ENCODE measurements around the gene ARHGAP19. TPM values are rescaled to one million over a fixed set of nuclear protein-coding genes. Genes with fewer than 3 reads are reported as not detected.

ARHGAP19 gene
- total and polyA plus RNA-seq, 2 donors from 2014 or later, result 5.3 to 10.6 TPM

- Histone ChIP-seq H3K4me1 (ENCODE audit: control insufficient read depth in 2 of 3, insufficient read depth in 2 of 3, low read depth in 1 of 3, low read length in 3 of 3) (no peaks in the 10 kb centered on the region), H3K27me3 (ENCODE audit: control insufficient read depth, insufficient read depth, low read length) (no peaks in the 10 kb centered on the region), H3K36me3 (ENCODE audit: control insufficient read depth in 2 of 3, insufficient read depth in 3 of 3, low read length in 3 of 3) (no peaks in the 10 kb centered on the region), H3K9ac (ENCODE audit: low read length in 3 of 3) (no peak overlapping the region), H3K4me3 (ENCODE audit: low read length in 3 of 3) (no peak overlapping the region), H3K27ac (ENCODE audit: low read depth in 2 of 2, low read length in 2 of 2) (no peak overlapping the region), H3K9me3 (ENCODE audit: control insufficient read depth in 2 of 3, insufficient read depth in 1 of 3, low read length in 3 of 3) (no peaks in the 10 kb centered on the region)
- FAIRE-seq, result no peak
- TF ChIP-seq CTCF (IDR thresholded peaks at IDR 0.05; ENCODE audit: borderline replicate concordance, extremely low read depth, insufficient read depth), result no peak
- DNase-seq, result peak in 1 of 5 donors; percentile 12
- intact Hi-C loops (cut with DNase I), result no loop called here
Observed at GRCh38 chr10:97312897-97313296, 20.5 kb upstream of the ARHGAP19 start.

GRCh38 chr10:97311111-97311626, 18.7 kb upstream of the ARHGAP19 start:
- Histone ChIP-seq H3K9ac (ENCODE audit: low read length in 3 of 3) (no peak overlapping the region), H3K36me3 (ENCODE audit: control insufficient read depth in 2 of 3, insufficient read depth in 3 of 3, low read length in 3 of 3) (no peaks in the 10 kb centered on the region), H3K27ac (ENCODE audit: low read depth in 2 of 2, low read length in 2 of 2) (no peak overlapping the region), H3K27me3 (ENCODE audit: control insufficient read depth, insufficient read depth, low read length) (no peaks in the 10 kb centered on the region), H3K4me1 (ENCODE audit: control insufficient read depth in 2 of 3, insufficient read depth in 2 of 3, low read depth in 1 of 3, low read length in 3 of 3) (no peaks in the 10 kb centered on the region), H3K9me3 (ENCODE audit: control insufficient read depth in 2 of 3, insufficient read depth in 1 of 3, low read length in 3 of 3) (no peaks in the 10 kb centered on the region), H3K4me3 (ENCODE audit: low read length in 3 of 3) (no peak overlapping the region)
- intact Hi-C loops (cut with DNase I), result no loop called here
- no peak for TF ChIP-seq CTCF (IDR thresholded peaks at IDR 0.05; ENCODE audit: borderline replicate concordance, extremely low read depth, insufficient read depth)
- peak in 1 of 5 donors; percentile 50 for DNase-seq
- no peak for FAIRE-seq

- FAIRE-seq (no peak), DNase-seq (no peak)
- H3K36me3 ChIP-seq (ENCODE audit: control insufficient read depth in 2 of 3, insufficient read depth in 3 of 3, low read length in 3 of 3), result no peaks in the 10 kb centered on the region
- H3K27me3 ChIP-seq (ENCODE audit: control insufficient read depth, insufficient read depth, low read length), result no peaks in the 10 kb centered on the region
- H3K4me1 ChIP-seq (ENCODE audit: control insufficient read depth in 2 of 3, insufficient read depth in 2 of 3, low read depth in 1 of 3, low read length in 3 of 3), result no peaks in the 10 kb centered on the region
- TF ChIP-seq CTCF (IDR thresholded peaks at IDR 0.05; ENCODE audit: borderline replicate concordance, extremely low read depth, insufficient read depth), result no peak
- H3K9ac ChIP-seq (ENCODE audit: low read length in 3 of 3), result no peak overlapping the region
- no peak overlapping the region for H3K27ac ChIP-seq (ENCODE audit: low read depth in 2 of 2, low read length in 2 of 2)
- no peak overlapping the region for H3K4me3 ChIP-seq (ENCODE audit: low read length in 3 of 3)
- no peaks in the 10 kb centered on the region for H3K9me3 ChIP-seq (ENCODE audit: control insufficient read depth in 2 of 3, insufficient read depth in 1 of 3, low read length in 3 of 3)
- intact Hi-C loops (cut with DNase I), result no loop called here
Observed at GRCh38 chr10:97307866-97308780, 15.7 kb upstream of the ARHGAP19 start.
